ENCODE measurements around the gene APOF. TPM values are rescaled to one million over a fixed set of nuclear protein-coding genes. Genes with fewer than 3 reads are reported as not detected.

Gene APOF
- total RNA-seq, 1 experiment from 2014 or later: not detected

- Histone ChIP-seq H2BK5ac (ENCODE audit: insufficient read length, low read length) (no peak overlapping the region), H3K23ac (ENCODE audit: insufficient read length, low read depth, low read length) (no peak overlapping the region), H2BK120ac (ENCODE audit: low read depth, low read length, poor library complexity, severe bottlenecking) (no peak overlapping the region), H3K27me3 (ENCODE audit: insufficient read depth, low read length) (no peaks in the 10 kb centered on the region), H2BK12ac (ENCODE audit: insufficient read length, low read depth, low read length) (no peak overlapping the region), H4K20me1 (ENCODE audit: control insufficient read depth, insufficient read depth, insufficient read length) (no peaks in the 10 kb centered on the region), H3K23me2 (ENCODE audit: insufficient read length, low read depth, low read length, poor library complexity, severe bottlenecking) (no peaks in the 10 kb centered on the region), H3K27ac (ENCODE audit: insufficient read length, low read depth, low read length) (no peak overlapping the region), H2AFZ (ENCODE audit: low read length) (no peak overlapping the region), H3K79me1 (ENCODE audit: insufficient read depth, low read depth, low read length, poor library complexity, severe bottlenecking) (no peaks in the 10 kb centered on the region), H4K8ac (replicated peaks; ENCODE audit: insufficient read length, low read depth, low read length) (no peak overlapping the region), H2BK20ac (ENCODE audit: low read depth, low read length, poor library complexity, severe bottlenecking) (no peak overlapping the region), H3K79me2 (ENCODE audit: insufficient read depth, low read length) (no peaks in the 10 kb centered on the region), H3K9ac (ENCODE audit: extremely low read depth, insufficient read length, low read length) (no peak overlapping the region), H3K4me1 (ENCODE audit: insufficient read depth, low read length) (no peaks in the 10 kb centered on the region), H4K91ac (ENCODE audit: insufficient read length, low read depth, low read length) (no peak overlapping the region), H3K56ac (ENCODE audit: insufficient read length, low read depth, low read length) (no peak overlapping the region), H3K9me3 (ENCODE audit: control insufficient read depth, low read depth, low read length) (no peaks in the 10 kb centered on the region), H2BK15ac (ENCODE audit: low read depth, low read length) (no peak overlapping the region), H3K18ac (ENCODE audit: insufficient read length, low read depth, low read length) (no peak overlapping the region), H3K14ac (ENCODE audit: insufficient read depth, low read length) (no peak overlapping the region), H3T11ph (ENCODE audit: low read length) (no peak overlapping the region), H3K4me2 (ENCODE audit: insufficient read depth, insufficient read length, low read length) (no peak overlapping the region), H3K4ac (ENCODE audit: low read depth, low read length) (no peak overlapping the region), H2AK5ac (ENCODE audit: insufficient read length, low read length) (no peak overlapping the region), H4K5ac (ENCODE audit: insufficient read length, low read depth, low read length) (no peak overlapping the region)
- peaks cover 10% of the 10 kb centered on the region in 2 experiments; a peak in 4 of 5 replicates for H3K9me3 Mint-ChIP-seq
- H3K4me1 Mint-ChIP-seq: peaks cover 10 to 15% of the 10 kb centered on the region in 2 experiments
- H3K27ac Mint-ChIP-seq: no peak overlapping the region
- H3K36me3 Mint-ChIP-seq (ENCODE audit: insufficient read depth in 1 of 3, low read depth in 3 of 3): peaks cover 0 to 3% (median 0%) of the 10 kb centered on the region in 3 experiments; a peak in 2 of 7 replicates
- no peak overlapping the region for H3K4me3 Mint-ChIP-seq
- peaks cover 4% of the 10 kb centered on the region; the same call in 1 of the 2 replicates for H3K27me3 Mint-ChIP-seq (ENCODE audit: low read depth)
- no CpG with 5 or more reads among the region's 11 CpGs for WGBS (ENCODE audit: extremely low coverage, insufficient read length, low lambda C conversion rate)
- TF ChIP-seq CTCF (conservative IDR thresholded peaks at IDR 0.05): no peak
- DNase-seq: no peak
Observed at GRCh38 chr12:56375598-56376434, 13.2 kb upstream of the APOF start.
